ENCODE data around the gene EPAS1. TPM values are rescaled to one million over a fixed set of nuclear protein-coding genes. Genes with fewer than 3 reads are reported as not detected.
A peak's percentile ranks its signal among the peaks of the same experiment; 100 is the strongest.

Gene EPAS1
- total and polyA plus RNA-seq, 2 of the 13 experiments (the other 11 are each of a cell fraction or from before 2014, with no cell fraction given) = 47.1 to 182 TPM

DNA sequence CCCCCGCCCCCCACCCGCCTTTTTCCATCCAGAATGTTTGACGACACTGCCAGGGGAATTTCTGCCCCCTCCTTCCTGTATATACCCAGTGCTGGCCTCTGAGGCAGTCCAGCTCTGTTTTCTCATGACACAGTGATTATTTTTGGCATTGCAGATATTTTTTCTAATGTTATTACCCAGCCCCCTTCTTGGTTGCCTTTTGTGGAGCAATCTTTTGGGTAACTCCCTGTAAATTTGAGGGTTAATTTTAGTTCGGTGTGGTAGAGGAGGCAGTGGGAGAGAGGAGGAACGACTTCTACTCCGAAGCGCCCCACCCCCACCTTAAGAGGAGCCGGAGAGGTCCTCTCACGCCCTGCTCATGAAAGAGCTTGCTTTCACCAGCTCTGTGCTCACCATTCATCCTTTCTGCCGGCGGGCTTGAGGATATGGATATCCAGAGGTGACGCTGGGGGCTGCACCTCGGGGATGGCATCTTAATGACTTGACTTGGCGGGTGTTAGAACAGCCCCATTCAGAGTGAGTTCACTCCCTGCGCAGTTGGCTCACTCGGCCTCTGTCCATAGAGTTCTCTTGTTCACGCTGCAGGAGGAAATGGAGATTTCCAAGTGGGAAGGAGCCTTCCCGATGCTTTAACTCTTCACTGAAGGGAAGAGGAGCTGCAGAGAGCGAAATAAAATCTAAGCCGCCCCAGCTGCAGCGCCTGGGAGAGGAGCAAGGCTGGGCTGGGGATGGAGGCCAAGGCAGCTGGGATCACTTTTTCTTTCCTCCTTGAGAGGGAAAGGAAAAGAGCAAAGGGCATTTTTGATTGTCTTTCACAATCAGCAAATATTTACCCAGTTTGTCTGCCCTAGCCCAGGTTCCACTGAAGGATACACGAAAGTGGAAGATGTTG, 38.4 kb downstream of the EPAS1 start (continued):
- TF ChIP-seq, protein P1, sequence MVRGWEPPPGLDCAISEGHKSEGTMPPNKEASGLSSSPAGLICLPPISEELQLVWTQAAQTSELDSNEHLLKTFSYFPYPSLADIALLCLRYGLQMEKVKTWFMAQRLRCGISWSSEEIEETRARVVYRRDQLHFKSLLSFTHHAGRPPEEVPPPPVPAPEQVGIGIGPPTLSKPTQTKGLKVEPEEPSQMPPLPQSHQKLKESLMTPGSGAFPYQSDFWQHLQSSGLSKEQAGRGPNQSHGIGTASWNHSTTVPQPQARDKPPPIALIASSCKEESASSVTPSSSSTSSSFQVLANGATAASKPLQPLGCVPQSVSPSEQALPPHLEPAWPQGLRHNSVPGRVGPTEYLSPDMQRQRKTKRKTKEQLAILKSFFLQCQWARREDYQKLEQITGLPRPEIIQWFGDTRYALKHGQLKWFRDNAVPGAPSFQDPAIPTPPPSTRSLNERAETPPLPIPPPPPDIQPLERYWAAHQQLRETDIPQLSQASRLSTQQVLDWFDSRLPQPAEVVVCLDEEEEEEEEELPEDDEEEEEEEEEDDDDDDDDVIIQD (CRISPR knock-in tag; IDR thresholded peaks at IDR 0.05; ENCODE audit: low read depth) = no peak
- TF ChIP-seq ATF6 (CRISPR knock-in tag; conservative IDR thresholded peaks at IDR 0.05) (no peak), ZNF652 (CRISPR knock-in tag; IDR thresholded peaks at IDR 0.05; ENCODE audit: borderline replicate concordance, low read depth) (no peak), ZNF263 (CRISPR knock-in tag; IDR thresholded peaks at IDR 0.05) (no peak), TBL1XR1 (IDR thresholded peaks at IDR 0.05; ENCODE audit: borderline replicate concordance, low read length, partially characterized antibody) (no peak), KDM5A (IDR thresholded peaks at IDR 0.05; ENCODE audit: borderline replicate concordance, low read length) (no peak), ZNF251 (CRISPR knock-in tag; IDR thresholded peaks at IDR 0.05) (no peak), HCFC1 (IDR thresholded peaks at IDR 0.05; ENCODE audit: low read depth, low read length) (no peak), SKI (IDR thresholded peaks at IDR 0.05; ENCODE audit: partially characterized antibody) (peak; percentile 13), NAIF1 (CRISPR knock-in tag; IDR thresholded peaks at IDR 0.05; ENCODE audit: borderline replicate concordance) (no peak)
- TF ChIP-seq, protein P2, sequence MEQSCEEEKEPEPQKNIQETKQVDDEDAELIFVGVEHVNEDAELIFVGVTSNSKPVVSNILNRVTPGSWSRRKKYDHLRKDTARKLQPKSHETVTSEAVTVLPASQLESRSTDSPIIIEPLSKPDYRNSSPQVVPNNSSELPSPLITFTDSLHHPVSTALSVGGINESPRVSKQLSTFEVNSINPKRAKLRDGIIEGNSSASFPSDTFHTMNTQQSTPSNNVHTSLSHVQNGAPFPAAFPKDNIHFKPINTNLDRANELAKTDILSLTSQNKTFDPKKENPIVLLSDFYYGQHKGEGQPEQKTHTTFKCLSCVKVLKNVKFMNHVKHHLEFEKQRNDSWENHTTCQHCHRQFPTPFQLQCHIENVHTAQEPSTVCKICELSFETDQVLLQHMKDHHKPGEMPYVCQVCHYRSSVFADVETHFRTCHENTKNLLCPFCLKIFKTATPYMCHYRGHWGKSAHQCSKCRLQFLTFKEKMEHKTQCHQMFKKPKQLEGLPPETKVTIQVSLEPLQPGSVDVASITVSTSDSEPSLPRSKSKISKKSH (CRISPR knock-in tag; IDR thresholded peaks at IDR 0.05; ENCODE audit: borderline replicate concordance) = no peak
- TF ChIP-seq, protein P3, sequence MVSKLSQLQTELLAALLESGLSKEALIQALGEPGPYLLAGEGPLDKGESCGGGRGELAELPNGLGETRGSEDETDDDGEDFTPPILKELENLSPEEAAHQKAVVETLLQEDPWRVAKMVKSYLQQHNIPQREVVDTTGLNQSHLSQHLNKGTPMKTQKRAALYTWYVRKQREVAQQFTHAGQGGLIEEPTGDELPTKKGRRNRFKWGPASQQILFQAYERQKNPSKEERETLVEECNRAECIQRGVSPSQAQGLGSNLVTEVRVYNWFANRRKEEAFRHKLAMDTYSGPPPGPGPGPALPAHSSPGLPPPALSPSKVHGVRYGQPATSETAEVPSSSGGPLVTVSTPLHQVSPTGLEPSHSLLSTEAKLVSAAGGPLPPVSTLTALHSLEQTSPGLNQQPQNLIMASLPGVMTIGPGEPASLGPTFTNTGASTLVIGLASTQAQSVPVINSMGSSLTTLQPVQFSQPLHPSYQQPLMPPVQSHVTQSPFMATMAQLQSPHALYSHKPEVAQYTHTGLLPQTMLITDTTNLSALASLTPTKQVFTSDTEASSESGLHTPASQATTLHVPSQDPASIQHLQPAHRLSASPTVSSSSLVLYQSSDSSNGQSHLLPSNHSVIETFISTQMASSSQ (IDR thresholded peaks at IDR 0.05; ENCODE audit: low read depth) = no peak
- TF ChIP-seq, protein P3 (CRISPR knock-in tag; IDR thresholded peaks at IDR 0.05; ENCODE audit: borderline replicate concordance) = no peak; the same call in 1 of the 2 replicates
- TF ChIP-seq, protein P4, sequence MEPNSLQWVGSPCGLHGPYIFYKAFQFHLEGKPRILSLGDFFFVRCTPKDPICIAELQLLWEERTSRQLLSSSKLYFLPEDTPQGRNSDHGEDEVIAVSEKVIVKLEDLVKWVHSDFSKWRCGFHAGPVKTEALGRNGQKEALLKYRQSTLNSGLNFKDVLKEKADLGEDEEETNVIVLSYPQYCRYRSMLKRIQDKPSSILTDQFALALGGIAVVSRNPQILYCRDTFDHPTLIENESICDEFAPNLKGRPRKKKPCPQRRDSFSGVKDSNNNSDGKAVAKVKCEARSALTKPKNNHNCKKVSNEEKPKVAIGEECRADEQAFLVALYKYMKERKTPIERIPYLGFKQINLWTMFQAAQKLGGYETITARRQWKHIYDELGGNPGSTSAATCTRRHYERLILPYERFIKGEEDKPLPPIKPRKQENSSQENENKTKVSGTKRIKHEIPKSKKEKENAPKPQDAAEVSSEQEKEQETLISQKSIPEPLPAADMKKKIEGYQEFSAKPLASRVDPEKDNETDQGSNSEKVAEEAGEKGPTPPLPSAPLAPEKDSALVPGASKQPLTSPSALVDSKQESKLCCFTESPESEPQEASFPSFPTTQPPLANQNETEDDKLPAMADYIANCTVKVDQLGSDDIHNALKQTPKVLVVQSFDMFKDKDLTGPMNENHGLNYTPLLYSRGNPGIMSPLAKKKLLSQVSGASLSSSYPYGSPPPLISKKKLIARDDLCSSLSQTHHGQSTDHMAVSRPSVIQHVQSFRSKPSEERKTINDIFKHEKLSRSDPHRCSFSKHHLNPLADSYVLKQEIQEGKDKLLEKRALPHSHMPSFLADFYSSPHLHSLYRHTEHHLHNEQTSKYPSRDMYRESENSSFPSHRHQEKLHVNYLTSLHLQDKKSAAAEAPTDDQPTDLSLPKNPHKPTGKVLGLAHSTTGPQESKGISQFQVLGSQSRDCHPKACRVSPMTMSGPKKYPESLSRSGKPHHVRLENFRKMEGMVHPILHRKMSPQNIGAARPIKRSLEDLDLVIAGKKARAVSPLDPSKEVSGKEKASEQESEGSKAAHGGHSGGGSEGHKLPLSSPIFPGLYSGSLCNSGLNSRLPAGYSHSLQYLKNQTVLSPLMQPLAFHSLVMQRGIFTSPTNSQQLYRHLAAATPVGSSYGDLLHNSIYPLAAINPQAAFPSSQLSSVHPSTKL (CRISPR knock-in tag; IDR thresholded peaks at IDR 0.05) = peak; percentile 61
